ENCODE measurements around the gene PRKN. TPM values are rescaled to one million over a fixed set of nuclear protein-coding genes. Genes with fewer than 3 reads are reported as not detected.

The PRKN gene
- total RNA-seq, 1 donor from 2014 or later: 1.2 TPM

DNA sequence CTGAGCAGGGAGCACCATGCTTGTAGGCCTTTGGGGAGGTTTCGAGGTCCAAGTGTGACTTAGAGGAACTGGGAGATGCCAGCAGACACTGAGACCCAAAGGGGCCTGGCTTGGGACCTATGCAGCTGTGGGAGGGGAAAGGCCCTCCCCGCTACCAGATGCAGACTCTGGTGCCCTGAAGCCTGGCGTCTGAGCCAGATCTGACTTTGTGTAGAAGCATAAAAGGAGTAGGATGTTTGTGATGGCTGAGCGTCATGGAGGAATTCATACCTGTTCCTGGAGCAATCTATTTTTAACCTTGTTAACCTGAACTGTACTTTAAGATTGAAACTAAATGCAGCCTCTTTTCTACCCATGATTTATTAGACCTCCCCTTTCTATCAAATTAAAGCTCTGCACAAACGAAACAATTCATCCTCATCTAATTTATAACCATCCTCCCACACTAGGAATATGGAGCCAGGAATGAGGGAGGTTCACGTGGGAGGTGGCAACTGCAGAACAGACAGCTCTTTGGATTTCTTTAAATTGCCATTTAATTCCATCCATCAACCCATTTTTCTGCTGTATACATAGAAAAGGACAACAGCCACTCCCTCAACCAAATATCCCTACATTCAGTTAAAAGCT, 1281.2 kb downstream of the PRKN start:
- no peaks in the 10 kb centered on the region for H3K27me3 ChIP-seq (ENCODE audit: control insufficient read depth, insufficient read depth, low read length)
- DNase-seq (ENCODE audit: low read depth): no peak
- no peak overlapping the region for H3K4me3 ChIP-seq (ENCODE audit: low read depth, low read length)
- no peaks in the 10 kb centered on the region for H3K36me3 ChIP-seq (ENCODE audit: control insufficient read depth, insufficient read depth, low read length)
- TF ChIP-seq, protein P1, sequence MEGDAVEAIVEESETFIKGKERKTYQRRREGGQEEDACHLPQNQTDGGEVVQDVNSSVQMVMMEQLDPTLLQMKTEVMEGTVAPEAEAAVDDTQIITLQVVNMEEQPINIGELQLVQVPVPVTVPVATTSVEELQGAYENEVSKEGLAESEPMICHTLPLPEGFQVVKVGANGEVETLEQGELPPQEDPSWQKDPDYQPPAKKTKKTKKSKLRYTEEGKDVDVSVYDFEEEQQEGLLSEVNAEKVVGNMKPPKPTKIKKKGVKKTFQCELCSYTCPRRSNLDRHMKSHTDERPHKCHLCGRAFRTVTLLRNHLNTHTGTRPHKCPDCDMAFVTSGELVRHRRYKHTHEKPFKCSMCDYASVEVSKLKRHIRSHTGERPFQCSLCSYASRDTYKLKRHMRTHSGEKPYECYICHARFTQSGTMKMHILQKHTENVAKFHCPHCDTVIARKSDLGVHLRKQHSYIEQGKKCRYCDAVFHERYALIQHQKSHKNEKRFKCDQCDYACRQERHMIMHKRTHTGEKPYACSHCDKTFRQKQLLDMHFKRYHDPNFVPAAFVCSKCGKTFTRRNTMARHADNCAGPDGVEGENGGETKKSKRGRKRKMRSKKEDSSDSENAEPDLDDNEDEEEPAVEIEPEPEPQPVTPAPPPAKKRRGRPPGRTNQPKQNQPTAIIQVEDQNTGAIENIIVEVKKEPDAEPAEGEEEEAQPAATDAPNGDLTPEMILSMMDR (IDR thresholded peaks at IDR 0.05; ENCODE audit: insufficient read depth, low read length, poor library complexity, severe bottlenecking): no peak

DNA sequence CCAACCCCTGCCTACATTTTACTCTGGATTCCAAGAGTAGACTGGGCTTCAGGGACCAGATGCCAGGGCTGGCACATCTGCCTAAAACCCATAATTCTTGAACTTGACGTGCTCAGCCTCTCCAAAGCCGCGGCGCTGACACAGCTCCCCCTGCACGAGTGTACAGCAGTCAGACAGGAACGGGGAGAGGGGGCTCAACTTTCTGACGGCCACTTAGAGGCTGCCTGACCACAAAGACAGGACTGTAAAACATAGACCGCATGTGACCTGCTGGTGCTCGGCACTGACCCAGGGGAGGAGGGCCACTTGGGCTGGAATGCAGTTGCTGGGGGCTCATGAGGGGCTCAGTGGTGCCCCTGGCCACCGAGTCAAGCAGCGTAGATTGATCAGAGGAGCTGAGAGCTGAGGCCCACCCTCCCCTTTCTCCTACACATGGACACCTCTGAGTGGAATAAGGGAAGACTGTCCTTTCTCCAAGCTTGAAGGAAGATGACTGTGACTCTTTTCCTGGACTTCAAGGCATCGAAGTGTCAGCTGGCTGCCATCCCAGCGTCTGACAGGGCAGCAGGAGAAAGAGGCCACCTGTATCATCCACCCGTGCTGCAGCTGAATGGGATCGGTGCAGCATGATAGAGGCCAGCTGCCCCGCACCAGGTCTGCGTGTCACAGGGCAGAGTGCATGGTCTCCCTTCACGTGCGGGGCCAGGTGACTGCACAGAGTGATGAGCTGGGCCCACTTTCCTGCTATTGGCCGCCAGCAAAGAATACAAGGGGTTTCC, 1282.4 kb downstream of the PRKN start:
- Histone ChIP-seq H3K4me3 (ENCODE audit: low read depth, low read length) (no peak overlapping the region), H3K36me3 (ENCODE audit: control insufficient read depth, insufficient read depth, low read length) (no peaks in the 10 kb centered on the region), H3K27me3 (ENCODE audit: control insufficient read depth, insufficient read depth, low read length) (no peaks in the 10 kb centered on the region)
- no peak for DNase-seq (ENCODE audit: low read depth)
- TF ChIP-seq, protein P1 (IDR thresholded peaks at IDR 0.05; ENCODE audit: insufficient read depth, low read length, poor library complexity, severe bottlenecking): no peak

DNA sequence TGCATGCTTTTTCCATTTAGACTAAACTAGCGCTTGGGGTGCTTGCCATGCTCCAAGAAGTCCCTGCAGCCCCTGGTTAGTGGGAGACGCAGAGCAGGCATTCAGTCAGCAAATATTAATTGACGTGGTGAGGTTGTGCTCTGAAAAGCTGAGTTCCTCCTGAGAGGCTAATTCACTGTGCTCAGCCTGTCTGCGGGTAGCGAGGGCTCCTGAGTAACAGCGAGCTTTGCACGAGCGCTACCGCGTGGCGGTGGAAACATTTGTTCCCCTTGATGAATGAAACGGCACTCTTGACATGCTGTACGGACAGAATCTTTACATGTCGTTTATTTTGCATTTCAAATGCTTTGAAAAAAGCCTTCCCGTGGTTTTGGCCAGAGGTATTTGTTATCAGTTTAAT, 1283.1 kb downstream of the PRKN start:
- Histone ChIP-seq H3K36me3 (ENCODE audit: control insufficient read depth, insufficient read depth, low read length) (no peaks in the 10 kb centered on the region), H3K4me3 (ENCODE audit: low read depth, low read length) (no peak overlapping the region), H3K27me3 (ENCODE audit: control insufficient read depth, insufficient read depth, low read length) (no peaks in the 10 kb centered on the region)
- DNase-seq (ENCODE audit: low read depth): no peak
- TF ChIP-seq, protein P1 (IDR thresholded peaks at IDR 0.05; ENCODE audit: insufficient read depth, low read length, poor library complexity, severe bottlenecking): peak; percentile 22

DNA sequence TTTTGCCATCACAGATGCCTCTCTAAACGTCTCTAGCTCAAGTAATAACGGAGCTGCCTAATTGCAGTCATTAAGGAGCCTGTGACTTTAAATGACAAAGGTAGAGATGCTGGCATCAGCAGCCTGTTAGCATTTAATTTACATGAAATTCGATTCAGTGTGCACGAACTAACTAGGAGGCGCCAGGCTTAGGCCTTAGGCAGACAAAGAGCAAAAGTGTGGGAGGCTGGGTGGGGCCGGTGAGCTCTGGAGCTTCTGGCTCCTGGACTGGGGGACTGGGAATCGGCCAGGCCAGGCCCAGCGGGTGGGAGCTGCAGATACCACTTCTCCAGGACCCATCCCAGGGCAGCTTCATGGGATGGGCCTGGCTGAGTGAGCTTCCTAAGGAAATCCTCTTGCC, 1283.7 kb downstream of the PRKN start:
- no peak overlapping the region for H3K4me3 ChIP-seq (ENCODE audit: low read depth, low read length)
- H3K27me3 ChIP-seq (ENCODE audit: control insufficient read depth, insufficient read depth, low read length): no peaks in the 10 kb centered on the region
- no peak for DNase-seq (ENCODE audit: low read depth)
- H3K36me3 ChIP-seq (ENCODE audit: control insufficient read depth, insufficient read depth, low read length): no peaks in the 10 kb centered on the region
- TF ChIP-seq, protein P1 (IDR thresholded peaks at IDR 0.05; ENCODE audit: insufficient read depth, low read length, poor library complexity, severe bottlenecking): no peak

DNA sequence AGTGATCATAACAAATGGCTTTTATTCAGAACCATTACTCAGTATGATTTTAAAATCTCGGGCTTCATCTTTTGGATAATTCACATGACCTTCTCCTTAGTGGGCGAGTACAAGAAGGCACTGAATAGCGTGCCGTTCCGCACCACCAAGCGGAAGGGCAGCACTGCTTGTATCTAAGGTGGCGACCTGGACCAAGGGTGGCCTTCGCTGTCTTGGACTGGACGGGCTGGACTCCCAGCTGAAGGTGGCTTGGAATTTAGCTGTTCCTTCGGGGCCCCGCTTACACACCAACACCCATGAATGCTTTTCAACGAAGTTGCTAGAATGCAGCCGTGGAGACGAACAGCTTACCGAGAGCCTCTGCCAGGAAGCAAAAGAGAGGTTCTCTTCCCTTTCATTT, 1285.1 kb downstream of the PRKN start:
- DNase-seq (ENCODE audit: low read depth): no peak
- TF ChIP-seq, protein P1 (IDR thresholded peaks at IDR 0.05; ENCODE audit: insufficient read depth, low read length, poor library complexity, severe bottlenecking): no peak
- Histone ChIP-seq H3K4me3 (ENCODE audit: low read depth, low read length) (no peak overlapping the region), H3K36me3 (ENCODE audit: control insufficient read depth, insufficient read depth, low read length) (no peaks in the 10 kb centered on the region), H3K27me3 (ENCODE audit: control insufficient read depth, insufficient read depth, low read length) (no peaks in the 10 kb centered on the region)

Measured in kidney epithelial cell (primary cell).